ENCODE results near the gene ZNF26.
"Not testable (repeated sequence)": the region's sequence is repeated elsewhere in the genome, so short reads cannot be mapped to it uniquely, and the experiment has no call there.

Gene ZNF26, protein sequence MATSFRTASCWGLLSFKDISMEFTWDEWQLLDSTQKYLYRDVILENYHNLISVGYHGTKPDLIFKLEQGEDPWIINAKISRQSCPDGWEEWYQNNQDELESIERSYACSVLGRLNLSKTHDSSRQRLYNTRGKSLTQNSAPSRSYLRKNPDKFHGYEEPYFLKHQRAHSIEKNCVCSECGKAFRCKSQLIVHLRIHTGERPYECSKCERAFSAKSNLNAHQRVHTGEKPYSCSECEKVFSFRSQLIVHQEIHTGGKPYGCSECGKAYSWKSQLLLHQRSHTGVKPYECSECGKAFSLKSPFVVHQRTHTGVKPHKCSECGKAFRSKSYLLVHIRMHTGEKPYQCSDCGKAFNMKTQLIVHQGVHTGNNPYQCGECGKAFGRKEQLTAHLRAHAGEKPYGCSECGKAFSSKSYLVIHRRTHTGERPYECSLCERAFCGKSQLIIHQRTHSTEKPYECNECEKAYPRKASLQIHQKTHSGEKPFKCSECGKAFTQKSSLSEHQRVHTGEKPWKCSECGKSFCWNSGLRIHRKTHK
- total RNA-seq: 5.6 to 27.4 (median 14.2) reads per million in 17 experiments

DNA sequence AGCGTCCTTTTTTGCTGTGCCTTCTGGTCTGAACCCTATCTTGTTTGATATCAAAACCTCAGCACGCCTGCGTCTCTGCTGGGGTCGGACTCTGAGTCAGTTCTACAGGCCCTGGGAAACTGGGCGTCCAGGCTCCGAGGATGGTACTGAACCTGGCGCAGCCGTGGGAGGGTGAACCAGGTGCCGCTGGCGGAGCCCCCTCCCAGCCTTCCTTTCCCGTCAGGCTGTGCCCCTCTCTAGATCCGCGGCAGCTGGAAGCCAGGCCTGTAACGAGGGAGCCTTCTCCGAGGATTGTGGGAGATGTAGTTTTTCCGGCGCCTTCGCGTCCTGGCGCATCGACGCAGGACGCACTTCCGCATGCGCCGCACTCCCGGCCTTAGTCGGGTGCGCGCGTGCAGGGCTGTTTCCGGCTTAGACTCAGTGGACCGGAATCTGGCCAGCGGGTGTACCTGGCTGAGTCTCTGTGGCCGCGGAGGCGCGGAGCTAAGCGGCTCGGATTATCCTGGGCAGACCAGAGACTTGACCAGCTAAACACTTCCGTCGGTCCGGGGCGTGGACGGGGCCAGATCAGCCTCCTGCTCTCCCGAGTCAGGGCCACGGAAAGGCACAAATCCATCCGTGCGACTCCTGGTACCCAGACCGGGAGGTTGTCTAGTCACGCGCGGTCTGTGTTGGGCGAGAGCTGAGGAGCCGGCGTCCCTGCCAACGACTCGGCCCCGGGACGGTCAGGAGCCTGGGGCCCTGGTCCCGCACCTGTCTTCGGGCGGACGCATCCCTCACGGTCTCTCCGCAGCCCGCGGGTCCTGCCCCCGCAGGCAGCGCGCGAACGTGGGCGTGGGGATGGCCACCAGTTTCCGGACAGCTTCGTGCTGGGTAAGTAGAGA lies at the start of gene ZNF26:
Gene ZNF26, plus strand, starts transcription at position 367 of the 884 bp plus-strand sequence. Its CDS starts 474 bp downstream, at position 841.
- DNase-seq: peak; percentile 91 to 96 (median 96)

DNA sequence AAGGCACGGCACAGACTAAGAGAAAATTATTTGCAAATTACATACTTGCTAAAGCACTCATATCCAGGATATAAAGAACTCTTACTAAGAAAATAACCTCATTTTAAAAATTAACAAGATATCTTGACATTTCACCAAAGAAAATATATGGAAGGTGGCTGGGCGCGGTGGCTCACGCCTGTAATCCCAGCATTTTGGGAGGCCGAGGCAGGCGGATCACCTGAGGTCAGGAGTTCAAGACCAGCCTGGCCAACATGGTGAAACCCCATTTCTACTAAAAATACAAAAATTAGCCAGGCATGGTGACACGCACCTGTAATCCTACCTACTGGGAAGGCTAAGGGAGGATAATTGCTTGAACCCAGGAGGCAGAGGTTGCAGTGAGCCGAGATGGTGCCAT lies 49.2 kb upstream of the ZNF26 start:
- DNase-seq: not testable (repeated sequence)

DNA sequence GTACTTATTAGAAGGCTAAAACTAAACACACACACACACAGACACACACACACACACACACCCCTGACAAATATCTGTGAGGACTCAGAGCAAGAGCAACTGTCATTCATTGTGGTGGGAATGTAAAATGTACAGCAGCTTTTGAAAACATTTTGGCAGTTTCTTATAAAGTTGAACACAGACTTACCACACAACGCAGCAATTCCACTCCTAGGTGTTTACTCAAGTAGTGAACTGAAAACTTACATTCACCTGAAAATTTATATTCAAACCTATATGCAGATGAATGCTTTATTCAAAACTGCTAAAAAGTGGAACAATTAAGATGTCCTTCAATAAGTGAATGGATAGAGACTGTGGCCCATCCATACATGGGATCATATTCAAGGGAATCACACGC lies 48.7 kb upstream of the ZNF26 start:
- DNase-seq: no peak

DNA sequence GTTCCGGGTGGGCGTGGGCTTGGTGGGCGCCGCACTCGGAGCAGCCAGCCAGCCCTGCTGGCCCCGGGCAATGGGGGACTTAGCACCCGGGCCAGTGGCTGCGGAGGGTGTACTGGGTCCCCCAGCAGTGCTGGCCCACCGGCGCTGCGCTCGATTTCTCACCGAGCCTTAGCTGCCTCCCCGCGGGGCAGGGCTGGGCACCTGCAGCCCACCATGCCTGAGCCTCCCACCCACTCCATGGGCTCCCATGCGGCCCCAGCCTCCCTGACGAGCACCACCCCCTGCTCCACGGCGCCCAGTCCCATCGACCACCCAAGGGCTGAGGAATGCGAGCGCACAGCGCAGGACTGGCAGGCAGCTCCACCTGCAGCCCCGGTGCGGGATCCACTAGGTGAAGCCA lies 47.4 kb upstream of the ZNF26 start:
- not testable (repeated sequence) for DNase-seq

DNA sequence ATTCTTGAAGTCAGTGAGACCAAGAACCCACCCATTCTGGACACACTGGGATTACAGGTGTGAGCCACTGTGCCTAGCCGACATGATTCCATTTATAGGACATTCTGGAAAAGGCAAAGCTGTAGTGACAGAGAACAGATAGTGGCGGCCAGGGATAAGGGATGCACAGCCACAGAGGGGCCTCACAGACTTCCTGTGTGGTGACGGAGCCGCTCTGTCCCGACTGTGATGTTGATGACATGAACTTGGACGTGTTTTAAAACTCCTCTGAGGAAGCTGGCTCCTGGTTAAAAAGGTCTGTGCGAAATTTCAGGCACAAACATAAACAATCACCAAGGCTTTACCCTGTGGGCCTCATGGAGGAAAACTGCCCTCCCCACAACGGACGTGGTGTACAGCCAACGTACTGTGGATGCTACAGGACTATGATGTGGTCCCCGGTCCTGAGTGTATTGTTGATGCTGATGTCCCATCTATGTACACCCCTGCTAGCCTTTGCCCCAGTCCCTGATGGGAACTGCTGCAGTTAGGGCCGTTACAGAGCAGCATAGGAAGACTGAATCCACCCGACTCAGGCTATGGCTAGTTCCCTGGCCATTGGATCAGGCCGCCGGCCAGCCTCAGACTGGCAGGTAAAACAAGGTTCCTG lies 46.0 kb upstream of the ZNF26 start:
- no peak for DNase-seq

DNA sequence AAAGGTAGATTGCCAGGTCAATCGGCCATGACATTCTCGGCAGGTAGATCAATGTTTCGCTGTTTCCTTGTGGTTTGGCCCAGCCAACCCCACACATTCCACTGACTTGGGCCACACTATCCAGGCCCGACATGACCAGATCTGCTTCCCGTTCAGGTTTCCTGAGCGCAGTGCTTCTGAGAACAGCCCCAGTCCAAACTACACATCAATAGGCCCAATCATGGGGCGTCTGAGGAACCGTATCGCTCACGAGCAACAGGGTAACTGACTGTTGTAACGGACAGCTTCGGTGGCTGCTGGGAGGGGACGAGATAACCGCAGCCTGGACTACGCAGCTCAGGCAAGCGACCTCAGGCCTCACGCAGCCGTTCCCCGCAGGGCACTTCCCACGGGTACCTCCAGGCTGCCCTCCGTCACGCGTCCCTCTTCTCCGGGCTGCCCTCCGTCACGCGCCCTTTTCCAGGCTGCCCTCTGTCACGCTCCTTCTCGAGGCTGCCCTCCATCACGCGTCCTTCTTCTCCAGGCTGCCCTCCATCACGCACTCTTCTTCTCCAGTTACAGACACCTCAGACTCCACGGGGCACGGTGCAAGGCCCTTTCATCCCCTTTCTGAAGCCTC lies 44.7 kb upstream of the ZNF26 start:
- no peak for DNase-seq

DNA sequence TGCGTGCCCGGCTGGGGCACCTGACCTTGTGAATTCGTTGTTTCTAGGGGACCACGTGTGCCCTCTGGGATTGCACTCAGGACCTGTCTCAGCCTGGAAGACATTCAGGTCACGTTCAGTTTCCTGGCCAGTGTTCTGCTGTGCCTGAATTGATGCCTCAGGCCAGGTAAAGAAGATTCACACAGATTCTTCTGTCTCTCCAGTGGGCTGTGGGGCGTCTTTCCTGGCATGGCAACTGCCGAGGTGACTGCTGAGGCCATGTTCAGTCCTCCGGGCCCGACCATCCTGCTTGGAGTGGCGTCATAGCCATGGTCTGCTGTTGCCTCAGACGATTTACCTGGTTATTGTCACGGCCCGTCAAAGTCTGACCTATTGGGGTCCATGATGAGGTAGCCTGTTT lies 43.6 kb upstream of the ZNF26 start:
- DNase-seq: no peak

DNA sequence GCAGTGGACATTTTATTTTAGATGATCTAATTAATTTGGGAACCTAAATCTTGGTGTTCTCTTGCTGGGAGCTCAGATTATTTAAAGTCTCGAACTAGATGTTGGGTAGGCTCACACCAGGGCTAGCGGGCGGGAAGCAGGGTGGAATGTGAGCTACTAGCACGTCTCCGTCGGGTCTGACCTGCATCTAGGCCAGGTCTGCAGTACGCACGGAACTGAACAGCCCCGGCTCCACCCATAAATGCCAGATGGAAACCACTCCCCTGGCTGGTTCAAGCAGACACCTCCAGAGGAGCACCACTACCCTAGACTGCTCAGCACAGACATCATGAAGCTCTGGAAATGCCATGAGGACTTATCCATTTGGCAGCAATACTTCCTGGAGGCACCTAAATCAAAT lies 40.4 kb upstream of the ZNF26 start:
- no peak for DNase-seq

DNA sequence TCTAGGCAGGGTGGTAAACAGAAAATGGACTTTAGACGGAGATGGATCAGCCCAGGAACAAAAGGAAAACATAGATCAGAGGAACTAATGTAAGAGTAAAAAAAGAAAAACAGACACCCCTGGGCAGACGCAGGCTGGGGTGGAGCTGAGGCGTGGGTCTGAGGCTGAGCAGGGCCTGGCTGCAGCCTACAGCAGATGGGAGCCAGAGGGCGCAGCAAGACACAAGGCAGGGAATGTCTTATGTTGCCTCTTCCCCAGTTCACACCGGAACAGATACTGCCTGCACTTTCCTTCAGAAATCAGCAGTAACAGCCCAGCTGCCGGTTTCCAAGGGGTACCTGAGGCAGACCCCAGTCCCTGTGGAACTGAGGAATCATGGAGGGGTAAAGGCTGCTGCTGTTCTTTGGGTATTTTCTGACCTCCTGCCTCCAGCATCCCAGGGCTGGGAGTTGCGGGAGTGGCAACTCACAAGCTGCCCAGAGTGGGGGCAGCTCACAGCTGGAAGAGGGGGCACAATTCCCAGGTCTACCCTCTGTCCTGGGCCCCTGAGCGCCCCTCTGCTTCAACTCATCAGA lies 39.8 kb upstream of the ZNF26 start:
- no peak for DNase-seq

DNA sequence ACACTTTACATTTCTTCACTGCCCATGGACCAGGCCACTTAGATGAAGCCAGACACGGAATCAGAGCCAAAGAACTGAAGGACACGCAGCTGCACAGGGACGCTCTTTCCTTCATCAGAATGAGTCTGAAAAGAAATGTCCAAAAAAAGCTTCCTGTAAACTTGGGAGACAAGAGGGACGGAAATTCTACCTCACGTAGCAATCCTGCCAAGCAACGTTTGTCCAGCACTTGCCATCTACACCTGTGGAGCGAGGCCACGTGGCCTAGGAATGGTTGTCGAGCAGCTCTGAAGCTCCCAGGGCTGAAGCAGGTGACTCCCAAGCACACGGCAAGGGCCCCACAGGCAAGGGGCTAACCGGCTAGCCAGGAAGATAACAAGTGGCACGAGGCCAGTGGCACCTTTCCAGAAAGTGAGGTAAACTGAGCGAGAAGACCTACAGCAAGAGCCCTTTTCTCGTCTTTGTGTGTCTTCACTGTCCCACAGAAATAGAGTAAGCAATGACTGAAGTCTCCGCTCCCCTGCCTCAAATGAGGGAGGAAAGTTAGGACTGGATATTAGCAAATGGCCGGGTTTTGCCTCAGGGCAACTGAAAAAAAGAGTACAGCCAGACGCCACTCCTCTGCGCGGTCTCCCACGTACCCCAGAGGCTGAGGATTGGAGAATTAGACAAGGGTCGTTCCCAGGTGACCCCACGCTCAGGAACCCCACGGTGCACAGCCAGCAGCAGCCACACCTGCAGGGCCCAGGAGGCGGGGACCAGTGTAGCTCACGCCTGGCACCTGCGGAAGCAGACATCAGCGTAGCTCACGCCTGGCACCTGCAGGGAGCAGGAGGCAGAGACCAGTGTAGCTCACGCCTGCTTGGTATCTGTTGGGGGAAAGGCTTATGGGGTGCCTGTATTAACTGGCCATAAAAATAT lies 37.8 kb upstream of the ZNF26 start:
- DNase-seq: no peak

DNA sequence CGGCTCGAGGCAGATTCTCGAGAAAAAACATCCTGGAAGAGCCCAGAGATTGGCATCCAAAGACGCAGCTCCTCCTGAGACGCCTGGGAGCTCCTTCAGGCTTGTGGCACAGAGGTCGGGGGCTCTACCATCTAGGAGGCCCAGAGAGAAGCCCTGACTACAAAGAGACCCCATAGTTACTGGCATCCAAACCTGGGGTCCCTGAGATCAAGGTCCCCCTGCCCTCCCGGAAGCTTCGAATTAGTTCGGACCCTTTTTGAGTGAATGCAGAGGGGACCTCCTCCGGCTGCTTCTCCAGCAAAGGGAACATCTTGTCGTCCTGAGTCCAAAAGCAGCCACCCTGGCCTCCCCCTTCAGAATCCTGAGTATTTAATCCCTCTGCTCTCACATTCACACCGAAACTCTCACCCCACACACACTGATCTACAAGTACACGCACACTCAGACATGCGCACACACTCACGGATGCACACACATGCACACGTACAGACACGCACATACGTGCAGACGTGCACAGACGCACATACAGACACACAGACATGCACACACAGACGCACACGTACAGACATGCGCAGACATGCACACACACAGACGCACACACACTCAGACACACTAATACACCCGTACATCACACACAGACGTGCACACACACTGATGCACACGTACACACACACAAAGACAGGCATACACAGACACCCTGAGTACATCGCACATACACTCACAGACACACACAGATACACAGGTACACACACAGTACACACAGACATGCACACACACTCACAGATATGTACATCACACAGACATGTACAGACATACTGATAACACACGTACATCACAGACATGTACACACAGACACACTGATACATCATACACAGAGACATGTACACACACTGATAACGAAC lies 36.0 kb upstream of the ZNF26 start:
- DNase-seq: no peak

DNA sequence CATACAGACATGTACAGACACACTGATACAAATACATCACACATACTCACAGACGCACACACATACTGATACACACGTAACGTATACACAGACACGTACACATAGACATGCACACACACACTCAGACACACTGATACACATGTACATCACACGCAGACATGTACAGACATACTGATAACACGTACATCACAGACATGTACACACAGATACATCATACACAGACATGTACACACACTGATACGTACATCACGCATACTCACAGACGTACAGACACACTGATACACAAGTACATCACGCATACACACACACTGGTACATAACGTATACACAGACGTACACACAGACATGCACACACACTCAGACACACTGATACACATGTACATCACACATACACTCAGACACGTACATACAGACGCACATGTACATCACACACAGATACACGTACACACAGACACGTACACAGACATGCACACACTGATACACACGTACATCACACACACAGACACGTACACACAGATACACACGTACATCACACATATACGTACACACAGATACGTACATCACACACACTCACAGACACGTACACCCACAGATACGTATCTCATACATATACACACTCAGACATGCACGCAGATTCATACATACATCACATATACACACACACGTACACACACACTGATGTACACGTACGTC lies 35.2 kb upstream of the ZNF26 start:
- no peak for DNase-seq

DNA sequence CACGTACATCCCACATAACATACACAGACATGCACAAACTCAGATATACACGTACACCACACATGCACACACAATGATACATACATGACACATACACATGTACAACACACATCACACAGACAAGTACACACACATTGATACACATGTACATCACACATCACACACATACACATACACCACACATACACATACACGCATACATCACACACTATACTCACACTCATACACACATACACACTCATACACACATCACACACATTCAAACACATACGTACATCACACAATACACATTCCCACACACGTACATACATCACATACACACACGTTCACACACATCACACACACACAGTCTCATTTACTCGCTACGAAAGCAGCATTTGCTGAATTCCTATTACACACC lies 34.5 kb upstream of the ZNF26 start:
- no peak for DNase-seq

DNA sequence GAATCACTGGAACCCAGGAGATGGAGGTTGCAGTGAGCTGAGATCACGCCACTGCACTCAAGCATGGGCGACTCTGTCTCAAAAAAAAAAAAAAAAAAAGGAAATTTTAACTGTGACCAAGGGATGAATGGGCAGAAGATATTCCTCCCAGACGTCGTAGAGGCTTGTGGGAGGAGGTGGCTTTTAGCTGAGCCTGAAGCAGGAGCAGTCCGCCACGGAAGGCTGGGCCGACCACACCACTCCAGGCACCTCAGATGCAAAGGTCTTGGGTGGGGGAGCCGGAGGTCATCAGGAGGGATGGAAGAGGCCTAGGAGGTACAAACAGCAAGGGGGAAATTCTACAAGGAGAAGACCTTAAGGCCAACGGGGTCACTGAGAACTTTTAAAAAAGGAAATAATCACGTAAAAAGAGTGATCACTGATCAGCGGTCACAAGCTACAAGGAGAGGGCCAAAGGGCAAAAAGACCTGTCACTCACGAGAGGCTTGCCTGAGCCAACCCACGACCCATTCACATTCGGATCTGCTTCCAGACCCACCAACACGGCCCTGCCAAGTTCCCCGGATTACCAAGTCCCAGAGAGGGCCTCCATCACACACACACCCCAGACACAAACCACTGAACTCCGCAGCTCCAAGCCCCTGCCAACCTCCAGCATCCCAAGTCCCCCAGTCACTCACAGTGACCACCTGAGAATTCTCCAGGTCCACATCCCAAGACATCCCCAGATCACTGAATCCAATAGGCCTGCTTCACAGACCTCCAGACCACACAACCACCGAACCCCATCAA lies 33.6 kb upstream of the ZNF26 start:
- DNase-seq: no peak

DNA sequence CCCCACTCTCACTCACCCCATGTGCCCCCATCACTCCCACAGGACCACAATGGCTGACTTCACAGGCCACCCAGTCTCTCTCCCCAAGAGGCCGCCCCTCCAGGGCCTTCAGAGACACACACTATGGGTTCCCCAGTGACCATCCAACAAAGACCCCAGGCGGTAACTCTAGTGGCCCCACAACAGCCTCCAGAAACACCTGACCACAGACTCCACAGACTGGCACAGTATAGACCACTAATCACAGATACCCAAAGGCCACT lies 33.1 kb upstream of the ZNF26 start:
- no peak for DNase-seq

DNA sequence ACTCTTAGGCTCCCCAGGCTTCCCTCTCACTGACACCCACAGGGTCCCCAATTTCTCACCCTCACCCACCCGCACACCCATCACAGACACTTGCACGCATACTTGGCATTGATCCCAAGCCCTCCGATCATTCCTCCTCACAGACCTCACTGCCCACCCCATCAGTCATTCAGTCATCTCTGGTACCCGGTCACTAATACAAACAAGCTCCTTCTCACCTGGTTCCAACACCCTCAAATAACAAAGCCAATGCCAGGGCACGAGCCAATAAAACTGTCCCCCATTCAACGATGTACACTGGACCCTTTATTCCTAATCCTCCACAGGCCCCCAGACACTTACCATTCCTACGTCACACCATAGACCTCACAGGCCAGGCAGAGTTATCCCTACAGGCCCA lies 32.4 kb upstream of the ZNF26 start:
- no peak for DNase-seq

DNA sequence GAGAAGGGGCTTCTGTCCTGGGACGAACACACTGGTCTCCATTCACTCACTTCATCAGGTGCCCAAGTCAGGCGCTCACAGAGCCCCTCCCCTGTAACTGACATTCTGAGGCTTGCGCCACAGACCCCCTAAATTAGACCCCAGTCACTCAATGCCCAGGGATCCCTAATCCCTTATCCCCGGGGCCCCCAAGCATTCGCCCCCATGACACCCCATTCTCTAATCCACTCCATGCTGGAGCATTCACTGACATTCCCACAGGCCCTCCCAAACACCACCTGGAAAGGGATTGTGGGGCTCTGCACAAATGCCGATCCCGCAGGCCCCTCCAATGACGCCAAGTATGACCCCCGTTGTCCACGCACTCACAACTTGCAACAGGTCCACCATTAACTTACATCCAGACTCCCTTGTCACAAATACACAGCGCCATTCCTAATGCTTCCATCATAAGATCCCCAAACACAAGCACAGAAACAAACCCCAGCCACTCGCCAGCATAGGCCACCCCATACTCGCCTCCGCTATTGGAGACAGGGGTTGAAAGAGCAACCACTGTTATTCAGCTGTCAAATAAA lies 31.6 kb upstream of the ZNF26 start:
- no peak for DNase-seq
